HFF-Myc (cell line): ENCODE data around the gene GPRC5D.

Experiments used
- DNase-seq: peaks from one replicate; pipeline ENCODE4 v3.0.0-alpha.2; 2011; ENCODE audit warnings: low read depth; ENCODE audit errors: extremely low read depth
- H3K4me3 ChIP-seq: replicated peaks from 2 replicates; pipeline ENCODE4 v1.5.1; 2011; ENCODE audit warnings: low read depth, mild to moderate bottlenecking, control low read depth, low read length
- CTCF ChIP-seq: IDR thresholded peaks from 2 replicates; pipeline ENCODE4 v1.5.1; 2012; ENCODE audit warnings: mild to moderate bottlenecking, low read depth, low read length, control low read depth; ENCODE audit errors: missing control alignments

GPRC5D gene

GRCh38 chr12:12908252-12908651 lies 43.7 kb downstream of the GPRC5D start:
- no peak for TF ChIP-seq CTCF
- H3K4me3 ChIP-seq, result no peak overlapping the region
- DNase-seq, result no peak

- no peak for TF ChIP-seq CTCF
- H3K4me3 ChIP-seq, result no peak overlapping the region
- no peak for DNase-seq
Measured at GRCh38 chr12:12907552-12907951, 44.4 kb downstream of the GPRC5D start.

- no peak for TF ChIP-seq CTCF
- H3K4me3 ChIP-seq, result no peak overlapping the region
- DNase-seq, result no peak
Measured at GRCh38 chr12:12903642-12904609, 48.0 kb downstream of the GPRC5D start.

- H3K4me3 ChIP-seq, result peak overlapping the region; percentile 27
- no peak for TF ChIP-seq CTCF
- no peak for DNase-seq
Measured at GRCh38 chr12:12902036-12902435, 49.9 kb downstream of the GPRC5D start.

GRCh38 chr12:12901158-12901791 lies 50.7 kb downstream of the GPRC5D start:
- H3K4me3 ChIP-seq, result peak overlapping the region; percentile 27
- DNase-seq, result peak; percentile 87
- no peak for TF ChIP-seq CTCF

- no peak overlapping the region for H3K4me3 ChIP-seq
- no peak for TF ChIP-seq CTCF
- no peak for DNase-seq
Measured at GRCh38 chr12:12900786-12901157, 51.2 kb downstream of the GPRC5D start.
